ENCODE measurements around the gene CHSY3.

The CHSY3 gene

GRCh38 chr5:129978270-129978669, 74.0 kb downstream of the CHSY3 start:
- Histone ChIP-seq H3K36me3 (ENCODE audit: control insufficient read depth, low read length) (no peaks in the 10 kb centered on the region), H4K20me1 (ENCODE audit: control insufficient read depth, insufficient read depth, low read depth, low read length) (no peaks in the 10 kb centered on the region)
- TF ChIP-seq CTCF (IDR thresholded peaks at IDR 0.05; ENCODE audit: low read depth, low read length, poor library complexity, severe bottlenecking) = no peak
- TF ChIP-seq EZH2phosphoT487 (IDR thresholded peaks at IDR 0.05; ENCODE audit: borderline replicate concordance, low read length) = no peak

GRCh38 chr5:129988453-129988852, 84.2 kb downstream of the CHSY3 start:
- no peaks in the 10 kb centered on the region for H4K20me1 ChIP-seq (ENCODE audit: control insufficient read depth, insufficient read depth, low read depth, low read length)
- no peak overlapping the region for H3K4me2 ChIP-seq (ENCODE audit: low read length)
- TF ChIP-seq EZH2phosphoT487 (IDR thresholded peaks at IDR 0.05; ENCODE audit: borderline replicate concordance, low read length) = no peak
- H3K27me3 ChIP-seq (ENCODE audit: control insufficient read depth, low read length) = no peaks in the 10 kb centered on the region
- H3K36me3 ChIP-seq (ENCODE audit: control insufficient read depth, low read length) = no peaks in the 10 kb centered on the region
- H3F3A ChIP-seq (ENCODE audit: control insufficient read depth, insufficient read depth) = no peaks in the 10 kb centered on the region
- peaks cover 3% of the 10 kb centered on the region; the same call in 1 of the 2 replicates for H3K9me3 ChIP-seq (ENCODE audit: control insufficient read depth, insufficient read depth, low read length)
- no peaks in the 10 kb centered on the region for H3K79me2 ChIP-seq (ENCODE audit: control insufficient read depth, low read length)
- H3K27ac ChIP-seq (ENCODE audit: low read depth, low read length) = no peak overlapping the region
- no peaks in the 10 kb centered on the region for H3K4me1 ChIP-seq (ENCODE audit: control insufficient read depth, low read length)
- no peak overlapping the region for H3K4me3 ChIP-seq (ENCODE audit: low read length)
- H3K9me2 ChIP-seq (replicated peaks; ENCODE audit: control insufficient read depth, low read length) = no peaks in the 10 kb centered on the region

More at GRCh38 chr5:129978270-129978669, 74.0 kb downstream of the CHSY3 start:
- Histone ChIP-seq H3K9me3 (ENCODE audit: control insufficient read depth, insufficient read depth, low read length) (no peaks in the 10 kb centered on the region), H3F3A (ENCODE audit: control insufficient read depth, insufficient read depth) (no peaks in the 10 kb centered on the region), H3K4me2 (ENCODE audit: low read length) (no peak overlapping the region), H3K27ac (ENCODE audit: low read depth, low read length) (no peak overlapping the region), H3K4me1 (ENCODE audit: control insufficient read depth, low read length) (no peaks in the 10 kb centered on the region), H3K4me3 (ENCODE audit: low read length) (no peak overlapping the region), H3K79me2 (ENCODE audit: control insufficient read depth, low read length) (no peaks in the 10 kb centered on the region), H3K9me2 (replicated peaks; ENCODE audit: control insufficient read depth, low read length) (no peaks in the 10 kb centered on the region), H3K27me3 (ENCODE audit: control insufficient read depth, low read length) (no peaks in the 10 kb centered on the region)

- Histone ChIP-seq H3K4me1 (ENCODE audit: control insufficient read depth, low read length) (no peaks in the 10 kb centered on the region), H3K79me2 (ENCODE audit: control insufficient read depth, low read length) (no peaks in the 10 kb centered on the region), H3K27me3 (ENCODE audit: control insufficient read depth, low read length) (no peaks in the 10 kb centered on the region), H3K4me3 (ENCODE audit: low read length) (no peak overlapping the region), H3F3A (ENCODE audit: control insufficient read depth, insufficient read depth) (no peaks in the 10 kb centered on the region), H3K9me2 (replicated peaks; ENCODE audit: control insufficient read depth, low read length) (no peaks in the 10 kb centered on the region), H4K20me1 (ENCODE audit: control insufficient read depth, insufficient read depth, low read depth, low read length) (no peaks in the 10 kb centered on the region), H3K36me3 (ENCODE audit: control insufficient read depth, low read length) (no peaks in the 10 kb centered on the region), H3K9me3 (ENCODE audit: control insufficient read depth, insufficient read depth, low read length) (no peaks in the 10 kb centered on the region), H3K27ac (ENCODE audit: low read depth, low read length) (no peak overlapping the region), H3K4me2 (ENCODE audit: low read length) (no peak overlapping the region)
- TF ChIP-seq EZH2phosphoT487 (IDR thresholded peaks at IDR 0.05; ENCODE audit: borderline replicate concordance, low read length) (no peak), CTCF (IDR thresholded peaks at IDR 0.05; ENCODE audit: low read depth, low read length, poor library complexity, severe bottlenecking) (no peak)
Measured at GRCh38 chr5:129991780-129992179, 87.5 kb downstream of the CHSY3 start.

GRCh38 chr5:129996896-129997295, 92.6 kb downstream of the CHSY3 start:
- TF ChIP-seq CTCF (IDR thresholded peaks at IDR 0.05; ENCODE audit: low read depth, low read length, poor library complexity, severe bottlenecking) (no peak), EZH2phosphoT487 (IDR thresholded peaks at IDR 0.05; ENCODE audit: borderline replicate concordance, low read length) (no peak)
- no peak overlapping the region for H3K4me3 ChIP-seq (ENCODE audit: low read length)
- no peaks in the 10 kb centered on the region for H3K9me2 ChIP-seq (replicated peaks; ENCODE audit: control insufficient read depth, low read length)
- H3K27me3 ChIP-seq (ENCODE audit: control insufficient read depth, low read length) = no peaks in the 10 kb centered on the region
- H4K20me1 ChIP-seq (ENCODE audit: control insufficient read depth, insufficient read depth, low read depth, low read length) = no peaks in the 10 kb centered on the region
- H3K9me3 ChIP-seq (ENCODE audit: control insufficient read depth, insufficient read depth, low read length) = no peaks in the 10 kb centered on the region
- no peaks in the 10 kb centered on the region for H3K36me3 ChIP-seq (ENCODE audit: control insufficient read depth, low read length)
- H3K4me2 ChIP-seq (ENCODE audit: low read length) = no peak overlapping the region
- no peaks in the 10 kb centered on the region for H3K79me2 ChIP-seq (ENCODE audit: control insufficient read depth, low read length)
- H3K27ac ChIP-seq (ENCODE audit: low read depth, low read length) = no peak overlapping the region
- no peaks in the 10 kb centered on the region for H3K4me1 ChIP-seq (ENCODE audit: control insufficient read depth, low read length)
- H3F3A ChIP-seq (ENCODE audit: control insufficient read depth, insufficient read depth) = no peaks in the 10 kb centered on the region
